ENCODE results near the gene NECTIN3.

Gene NECTIN3

GRCh38 chr3:111071257-111072030 lies at the start of gene NECTIN3:
Gene NECTIN3 (plus strand): TSS chr3:111071816. CDS start chr3:111072018, 202 bp downstream.
- TF ChIP-seq CTCF (IDR thresholded peaks at IDR 0.05), result no peak

GRCh38 chr3:111027868-111028267 lies 43.7 kb upstream of the NECTIN3 start:
- no peak for TF ChIP-seq CTCF (IDR thresholded peaks at IDR 0.05)

GRCh38 chr3:111031538-111031937 lies 40.1 kb upstream of the NECTIN3 start:
- TF ChIP-seq CTCF (IDR thresholded peaks at IDR 0.05), result no peak

GRCh38 chr3:111032677-111033076 lies 38.9 kb upstream of the NECTIN3 start:
- no peak for TF ChIP-seq CTCF (IDR thresholded peaks at IDR 0.05)

- TF ChIP-seq CTCF (IDR thresholded peaks at IDR 0.05), result no peak
Observed at GRCh38 chr3:111033470-111034050, 38.1 kb upstream of the NECTIN3 start.

- TF ChIP-seq CTCF (IDR thresholded peaks at IDR 0.05), result no peak
Observed at GRCh38 chr3:111035316-111035715, 36.3 kb upstream of the NECTIN3 start.

- no peak for TF ChIP-seq CTCF (IDR thresholded peaks at IDR 0.05)
Observed at GRCh38 chr3:111035902-111036301, 35.7 kb upstream of the NECTIN3 start.
